K562 (cell line): Measurements from ENCODE around the gene CRABP2. TPM values are rescaled to one million over a fixed set of nuclear protein-coding genes. Genes with fewer than 3 reads are reported as not detected.

Experiments
- ATF2 ChIP-seq: sonication (generic); formaldehyde crosslinking; IDR thresholded peaks from 2 replicates; pipeline ENCODE4 v1.8.1; 2022; ENCODE audit warnings: missing genetic modification reagents
- CBX1 ChIP-seq: sonication (generic); IDR thresholded peaks from 2 replicates; pipeline ENCODE4 v1.6.1; 2016; ENCODE audit warnings: antibody characterized with exemption, low read depth, mild to moderate bottlenecking
- CGGBP1 ChIP-seq: fragments of 250-450 bp; sonication (Bioruptor Pico); IDR thresholded peaks from 2 replicates; pipeline ENCODE4 v1.9.0; 2021; ENCODE audit warnings: mild to moderate bottlenecking
- CHD1 ChIP-seq: fragments of 200-600 bp; sonication (generic); IDR thresholded peaks from one replicate; pipeline ENCODE4 v1.6.1; 2012; ENCODE audit warnings: mild to moderate bottlenecking, moderate library complexity, low read length, inconsistent platforms
- E2F8 ChIP-seq: fragments of 450-650 bp; IDR thresholded peaks from 2 replicates; pipeline ENCODE4 v1.7.1; 2018; ENCODE audit warnings: mild to moderate bottlenecking, low read depth; ENCODE audit not compliant: partially characterized antibody
- E4F1 ChIP-seq: fragments of 250-450 bp; sonication (Bioruptor Pico); IDR thresholded peaks from 2 replicates; pipeline ENCODE4 v1.5.0; 2021; ENCODE audit warnings: mild to moderate bottlenecking, borderline replicate concordance
- HDAC2 ChIP-seq: fragments of 450-650 bp; IDR thresholded peaks from 2 replicates; pipeline ENCODE4 v1.6.1; 2016; ENCODE audit warnings: mild to moderate bottlenecking
- L3MBTL2 ChIP-seq: fragments of 450-650 bp; IDR thresholded peaks from 2 replicates; pipeline ENCODE4 v1.6.1; 2016; ENCODE audit warnings: mild to moderate bottlenecking, moderate library complexity
- NONO ChIP-seq, 2 experiments: fragments of 200-400 bp in 1 of 2; fragments of 450-650 bp in 1 of 2; formaldehyde crosslinking in 1 of 2; IDR thresholded peaks; 2 replicates each; pipeline ENCODE4 v1.6.1; 2017; ENCODE audit warnings: low read depth in 2 of 2, mild to moderate bottlenecking in 2 of 2, moderate library complexity in 2 of 2, low read length in 1 of 2
- RBM14 ChIP-seq: fragments of 200-400 bp; formaldehyde crosslinking; IDR thresholded peaks from 2 replicates; pipeline ENCODE4 v1.6.1; 2018; ENCODE audit warnings: low read depth, mild to moderate bottlenecking, low read length, moderate library complexity, borderline replicate concordance; ENCODE audit not compliant: insufficient read depth
- RNF2 ChIP-seq: sonication (generic); IDR thresholded peaks from 2 replicates; pipeline ENCODE4 v1.6.1; 2016
- SMAD2 ChIP-seq: fragments of 150-350 bp; IDR thresholded peaks from 2 replicates; pipeline ENCODE4 v1.6.1; 2014; ENCODE audit warnings: low read depth, mild to moderate bottlenecking, low read length
- SMARCA4 ChIP-seq: fragments of 450-650 bp; IDR thresholded peaks from 2 replicates; pipeline ENCODE4 v1.6.1; 2016
- TCF7L2 ChIP-seq: fragments of 150-350 bp; IDR thresholded peaks from 2 replicates; pipeline ENCODE4 v1.6.1; 2016; ENCODE audit warnings: low read depth, mild to moderate bottlenecking, low read length, moderate library complexity
- ZBTB2 ChIP-seq: fragments of 450-650 bp; IDR thresholded peaks from 2 replicates; pipeline ENCODE4 v1.6.1; 2016; ENCODE audit warnings: antibody characterized with exemption
- ZNF133 ChIP-seq: fragments of 250-450 bp; sonication (Bioruptor Pico); IDR thresholded peaks from 2 replicates; pipeline ENCODE4 v1.4.0; 2020; ENCODE audit warnings: mild to moderate bottlenecking
- ZNF143 ChIP-seq: sonication (generic); formaldehyde crosslinking; IDR thresholded peaks from 2 replicates; pipeline ENCODE4 v1.9.0; 2022; ENCODE audit warnings: mild to moderate bottlenecking, missing genetic modification reagents
- ZNF174 ChIP-seq: fragments of 250-450 bp; sonication (Bioruptor Pico); IDR thresholded peaks from 2 replicates; pipeline ENCODE4 v1.4.0; 2020; ENCODE audit warnings: mild to moderate bottlenecking
- ZNF436 ChIP-seq: fragments of 250-450, 450-650 bp; sonication (Bioruptor Pico); formaldehyde crosslinking; IDR thresholded peaks from 2 replicates; pipeline ENCODE4 v1.7.0; 2020; ENCODE audit warnings: mild to moderate bottlenecking
- ZNF764 ChIP-seq: fragments of 250-450 bp; sonication (Bioruptor Pico); IDR thresholded peaks from 2 replicates; pipeline ENCODE4 v1.4.0; 2020; ENCODE audit warnings: low read depth, mild to moderate bottlenecking, moderate library complexity
- ZNF780A ChIP-seq: fragments of 250-450 bp; sonication (Bioruptor Pico); IDR thresholded peaks from 2 replicates; pipeline ENCODE4 v1.5.0; 2021; ENCODE audit warnings: mild to moderate bottlenecking
- polyA plus RNA-seq, 8 experiments: library from polyadenylated mRNA; depleted of rRNA in 4 of 8; stranded (reverse) in 5 of 8; unstranded in 3 of 8; fragments of >200 nt; fragmentation: Nextera tagmentation in 2 of 8; fragmentation: Illumina TruSeq in 1 of 8; extraction: Ambion mirVana in 2 of 8; extraction: Trizol in 1 of 8; gene quantifications; 2 replicates each; pipeline versions ENCODE4 v1.2.1 to v1.2.3, GENCODE V29; 2011 to 2014; ENCODE audit warnings: inconsistent platforms in 1 of 8, missing spikeins in 1 of 8
- total RNA-seq, 7 experiments: library from RNA; depleted of rRNA in 6 of 7; stranded (reverse); fragments of >200 nt in 6 of 7; fragmentation: Illumina TruSeq in 2 of 7; extraction: Trizol in 2 of 7; gene quantifications; 2 replicates each; pipeline versions ENCODE4 v1.2.1 to v1.2.3, GENCODE V29; 2011 to 2021; ENCODE audit warnings: low replicate concordance in 1 of 7

CRABP2 gene
- total and polyA plus RNA-seq, 9 of the 15 experiments (the other 6 are each of a cell fraction or from before 2014, with no cell fraction given), result 0.30 to 2.5 (median 0.82) TPM

GRCh38 chr1:156659988-156660751, 45.2 kb downstream of the CRABP2 start (continued):
- TF ChIP-seq RBM14, result no peak
- TF ChIP-seq RNF2, result peak; percentile 92
- TF ChIP-seq HDAC2, result peak; percentile 57; the same call in 1 of the 2 replicates
- no peak for TF ChIP-seq ZNF133
- no peak for TF ChIP-seq ZNF174 (CRISPR knock-in tag)
- no peak for TF ChIP-seq ZNF436 (CRISPR knock-in tag)
- TF ChIP-seq ZNF780A (CRISPR knock-in tag), result no peak
- peak; percentile 82 for TF ChIP-seq SMARCA4
- TF ChIP-seq ATF2 (CRISPR knock-in tag), result peak; percentile 92
- TF ChIP-seq ZBTB2, result peak; percentile 89
- TF ChIP-seq E2F8, result peak; percentile 67
- no peak for TF ChIP-seq E4F1 (CRISPR knock-in tag)
- TF ChIP-seq SMAD2, result no peak
- TF ChIP-seq ZNF143 (CRISPR knock-in tag), result peak; percentile 17; the same call in 1 of the 2 replicates
- TF ChIP-seq L3MBTL2, result peak; percentile 57; the same call in 1 of the 2 replicates
- no peak for TF ChIP-seq ZNF764 (CRISPR knock-in tag)
- 0 out of 2 replicates have a peak, but pooled peaks have one; percentile 53 for TF ChIP-seq CGGBP1
- peak; percentile 87; the same call in 1 of the 2 replicates for TF ChIP-seq CBX1
- no peak for TF ChIP-seq TCF7L2
- TF ChIP-seq NONO (IDR thresholded peaks at IDR 0.05; ENCODE audit: low read depth in 2 of 2, low read length in 1 of 2), result peak in 1 of 2 experiments; percentile 53; a peak in 1 of 4 replicates
- peak; percentile 93 for TF ChIP-seq CHD1
